Astrocyte (in vitro differentiated cells and primary cell): ENCODE measurements around the gene OR51B2. TPM values are rescaled to one million over a fixed set of nuclear protein-coding genes. Genes with fewer than 3 reads are reported as not detected.
A peak's percentile ranks its signal among the peaks of the same experiment; 100 is the strongest.

Experiments used
- DNase-seq: peaks from one replicate; pipeline ENCODE4 v3.0.0-alpha.2; 2010; ENCODE audit warnings: low read depth
- FAIRE-seq: peaks from 2 replicates; lab custom pipeline; 2011; peaks lifted over from hg19 to GRCh38; lab: Jason Lieb, UNC
- H2AFZ ChIP-seq: 2 replicates; pipeline ENCODE4 v1.6.0; 2012; ENCODE audit warnings: low read depth, low read length, inconsistent platforms
- H3K27ac ChIP-seq: 2 replicates; pipeline ENCODE4 v1.5.1; 2011; ENCODE audit warnings: low read depth, low read length, inconsistent platforms
- H3K27me3 ChIP-seq: 2 replicates; pipeline ENCODE4 v1.6.0; 2011; ENCODE audit warnings: low read length, inconsistent platforms; ENCODE audit not compliant: insufficient read depth
- H3K36me3 ChIP-seq: 2 replicates; pipeline ENCODE4 v1.5.1; 2011; ENCODE audit warnings: low read length, inconsistent platforms; ENCODE audit not compliant: insufficient read depth
- H3K4me1 ChIP-seq: 2 replicates; pipeline ENCODE4 v1.5.1; 2011; ENCODE audit warnings: low read length, inconsistent platforms; ENCODE audit not compliant: insufficient read depth
- H3K4me2 ChIP-seq: 2 replicates; pipeline ENCODE4 v1.6.0; 2012; ENCODE audit warnings: low read length, inconsistent platforms
- H3K4me3 ChIP-seq: 2 replicates; pipeline ENCODE4 v1.5.1; 2011; ENCODE audit warnings: low read depth, mild to moderate bottlenecking, low read length, inconsistent platforms; ENCODE audit not compliant: insufficient read depth
- H3K79me2 ChIP-seq: 2 replicates; pipeline ENCODE4 v1.6.0; 2012; ENCODE audit warnings: mild to moderate bottlenecking, low read length, inconsistent platforms; ENCODE audit not compliant: insufficient read depth
- H3K9ac ChIP-seq: 2 replicates; pipeline ENCODE4 v1.6.0; 2012; ENCODE audit warnings: mild to moderate bottlenecking, low read length, inconsistent platforms
- H3K9me3 ChIP-seq: 2 replicates; pipeline ENCODE4 v1.5.1; 2012; ENCODE audit warnings: low read depth, mild to moderate bottlenecking, low read length, inconsistent platforms; ENCODE audit not compliant: insufficient read depth
- H4K20me1 ChIP-seq: 2 replicates; pipeline ENCODE4 v1.6.0; 2012; ENCODE audit warnings: low read length, inconsistent platforms; ENCODE audit not compliant: insufficient read depth
- H3K27ac Mint-ChIP-seq: one replicate; pipeline ENCODE4 v1.8.0; 2021; ENCODE audit warnings: mild to moderate bottlenecking, mixed read lengths; ENCODE audit not compliant: unreplicated experiment
- H3K27me3 Mint-ChIP-seq: one replicate; pipeline ENCODE4 v1.8.0; 2021; ENCODE audit warnings: low read depth, mixed read lengths; ENCODE audit not compliant: unreplicated experiment
- H3K36me3 Mint-ChIP-seq: one replicate; pipeline ENCODE4 v1.8.0; 2021; ENCODE audit warnings: low read depth, mixed read lengths; ENCODE audit not compliant: unreplicated experiment
- H3K4me1 Mint-ChIP-seq: one replicate; pipeline ENCODE4 v1.8.0; 2021; ENCODE audit warnings: low read depth, mixed read lengths; ENCODE audit not compliant: unreplicated experiment
- H3K4me3 Mint-ChIP-seq: one replicate; pipeline ENCODE4 v1.8.0; 2021; ENCODE audit warnings: mild to moderate bottlenecking, moderate library complexity, mixed read lengths; ENCODE audit not compliant: unreplicated experiment
- H3K9me3 Mint-ChIP-seq: one replicate; pipeline ENCODE4 v1.8.0; 2021; ENCODE audit warnings: mild to moderate bottlenecking, mixed read lengths; ENCODE audit not compliant: unreplicated experiment
- CTCF ChIP-seq: IDR thresholded peaks from 2 replicates; pipeline ENCODE4 v1.5.1; 2011; ENCODE audit warnings: low read depth, mild to moderate bottlenecking, inconsistent platforms, low read length, moderate library complexity; ENCODE audit not compliant: insufficient read depth
- EZH2 ChIP-seq: IDR thresholded peaks from 2 replicates; pipeline ENCODE4 v1.6.1; 2012; ENCODE audit warnings: mild to moderate bottlenecking, low read length, inconsistent platforms; ENCODE audit not compliant: insufficient read depth
- total RNA-seq: library from RNA; stranded (reverse); gene quantifications from 2 replicates; pipeline ENCODE4 v1.2.1, GENCODE V29; 2021

The OR51B2 gene
- total RNA-seq, 1 donor from 2014 or later = not detected

- TF ChIP-seq CTCF (no peak), EZH2 (no peak)
- Mint-ChIP-seq H3K27ac (peak overlapping the region; percentile 9), H3K36me3 (no peaks in the 10 kb centered on the region), H3K27me3 (no peaks in the 10 kb centered on the region), H3K4me1 (peaks cover 12% of the 10 kb centered on the region), H3K9me3 (peaks cover under 1% of the 10 kb centered on the region), H3K4me3 (no peak overlapping the region)
- DNase-seq (no peak), FAIRE-seq (no peak)
- no peak overlapping the region for H3K27ac ChIP-seq
- H3K4me2 ChIP-seq = no peak overlapping the region
- no peak overlapping the region for H2AFZ ChIP-seq
- no peaks in the 10 kb centered on the region for H3K36me3 ChIP-seq
- H3K4me3 ChIP-seq = no peak overlapping the region
- H4K20me1 ChIP-seq = no peaks in the 10 kb centered on the region
- H3K9me3 ChIP-seq = no peaks in the 10 kb centered on the region
- no peaks in the 10 kb centered on the region for H3K79me2 ChIP-seq
- H3K27me3 ChIP-seq = no peaks in the 10 kb centered on the region
- peaks cover 11% of the 10 kb centered on the region for H3K4me1 ChIP-seq
- no peak overlapping the region for H3K9ac ChIP-seq
Measured at GRCh38 chr11:5288108-5288905, 35.8 kb downstream of the OR51B2 start.

DNA sequence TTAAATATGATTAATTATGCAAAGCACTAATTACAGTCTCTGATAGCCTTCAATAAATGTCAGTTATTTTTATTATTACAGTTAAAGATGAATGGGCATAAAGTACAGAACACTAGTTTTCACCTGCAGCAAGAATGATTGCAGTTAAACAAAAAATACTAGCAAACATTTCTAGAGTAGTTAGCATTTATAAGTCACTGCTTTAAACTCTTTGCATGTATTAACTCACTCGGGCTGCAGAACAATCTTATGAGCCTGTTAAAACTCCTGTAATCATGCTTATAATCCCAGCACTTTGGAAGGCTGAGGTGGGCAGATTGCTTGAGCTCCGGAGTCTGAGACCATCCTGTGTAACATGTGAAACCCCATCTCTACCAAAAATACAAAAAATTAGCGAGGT lies 37.2 kb downstream of the OR51B2 start:
- Mint-ChIP-seq H3K27me3 (no peaks in the 10 kb centered on the region), H3K36me3 (no peaks in the 10 kb centered on the region), H3K4me3 (no peak overlapping the region), H3K9me3 (no peaks in the 10 kb centered on the region), H3K27ac (no peak overlapping the region), H3K4me1 (peaks cover 12% of the 10 kb centered on the region)
- DNase-seq (no peak), FAIRE-seq (no peak)
- H3K4me1 ChIP-seq = peaks cover 11% of the 10 kb centered on the region
- no peak overlapping the region for H3K27ac ChIP-seq
- no peak overlapping the region for H3K9ac ChIP-seq
- no peaks in the 10 kb centered on the region for H3K27me3 ChIP-seq
- H3K9me3 ChIP-seq = no peaks in the 10 kb centered on the region
- H3K79me2 ChIP-seq = no peaks in the 10 kb centered on the region
- H3K4me3 ChIP-seq = no peak overlapping the region
- no peak overlapping the region for H2AFZ ChIP-seq
- no peaks in the 10 kb centered on the region for H3K36me3 ChIP-seq
- no peaks in the 10 kb centered on the region for H4K20me1 ChIP-seq
- TF ChIP-seq EZH2 = no peak
- no peak for TF ChIP-seq CTCF
- H3K4me2 ChIP-seq = no peak overlapping the region

DNA sequence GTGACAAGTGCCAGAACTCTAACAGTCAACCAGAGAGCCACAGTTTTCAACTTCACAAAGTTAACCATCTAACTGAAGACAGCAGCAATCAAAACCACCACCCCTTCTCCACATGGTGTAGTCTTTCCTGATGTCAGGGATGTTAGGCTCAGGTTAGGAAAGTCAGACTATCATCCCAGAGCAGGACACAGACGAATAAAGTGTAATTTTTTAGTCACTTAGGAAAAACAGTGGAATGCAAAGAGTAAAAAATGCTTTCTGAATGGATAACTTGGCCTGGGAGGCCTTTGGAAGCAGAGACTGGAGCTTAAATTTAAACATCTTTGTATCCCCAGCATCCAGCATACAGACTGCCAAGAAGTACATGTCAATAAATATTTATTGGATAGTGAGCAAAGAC lies 37.7 kb downstream of the OR51B2 start:
- Histone ChIP-seq H3K4me1 (peaks cover 11% of the 10 kb centered on the region), H3K27me3 (no peaks in the 10 kb centered on the region), H3K27ac (no peak overlapping the region), H2AFZ (no peak overlapping the region), H4K20me1 (no peaks in the 10 kb centered on the region), H3K9me3 (no peaks in the 10 kb centered on the region), H3K4me2 (no peak overlapping the region), H3K4me3 (no peak overlapping the region), H3K9ac (no peak overlapping the region), H3K36me3 (no peaks in the 10 kb centered on the region), H3K79me2 (no peaks in the 10 kb centered on the region)
- FAIRE-seq = no peak
- H3K9me3 Mint-ChIP-seq = no peaks in the 10 kb centered on the region
- no peaks in the 10 kb centered on the region for H3K36me3 Mint-ChIP-seq
- TF ChIP-seq EZH2 (no peak), CTCF (no peak)
- H3K27ac Mint-ChIP-seq = no peak overlapping the region
- peaks cover 12% of the 10 kb centered on the region for H3K4me1 Mint-ChIP-seq
- DNase-seq = no peak
- no peaks in the 10 kb centered on the region for H3K27me3 Mint-ChIP-seq
- H3K4me3 Mint-ChIP-seq = no peak overlapping the region
